Measurements from ENCODE around the gene GGT7.

DNA sequence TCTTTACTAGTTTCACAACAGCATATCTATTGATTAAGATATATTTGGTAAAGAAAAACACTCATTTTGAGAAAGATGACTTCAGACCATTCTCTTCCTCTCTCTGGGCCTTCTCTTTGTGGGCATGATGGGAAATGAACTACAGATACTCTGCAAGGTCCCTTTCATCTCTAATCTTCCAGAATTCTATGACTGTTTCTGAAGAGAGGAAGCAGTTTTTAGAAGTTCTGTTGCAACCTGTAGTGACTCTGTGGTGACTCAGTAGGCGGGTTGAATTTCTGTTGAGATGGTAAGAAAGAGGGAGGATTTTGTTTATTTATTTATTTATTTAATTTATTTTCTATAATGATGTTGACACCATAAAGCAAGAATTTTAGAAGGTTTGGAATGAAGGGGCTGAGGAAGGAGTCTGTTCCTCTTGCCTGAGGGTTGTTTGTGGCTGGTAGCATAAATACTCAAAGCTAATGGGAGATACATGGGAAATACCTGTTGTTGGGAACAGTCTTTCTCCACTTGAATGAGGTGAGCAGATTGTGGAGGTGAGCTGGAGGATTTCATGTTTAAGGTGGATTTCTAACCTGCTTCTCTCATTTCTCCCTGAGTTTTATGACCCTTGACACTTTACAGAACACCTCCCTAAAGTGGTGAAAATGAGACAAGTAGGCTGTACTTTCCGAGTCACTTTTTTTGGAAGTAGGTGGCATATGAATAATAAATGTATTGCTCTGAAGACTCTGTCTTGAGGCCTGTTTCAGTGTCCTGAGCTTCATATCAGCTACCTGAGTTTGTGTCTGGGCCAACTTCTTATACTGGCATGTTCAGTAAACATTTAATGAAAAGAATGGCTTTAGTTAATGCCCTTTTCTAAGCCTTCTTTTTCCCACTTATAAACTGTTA lies 18.8 kb upstream of the GGT7 start:
- TF ChIP-seq FOXK2 (conservative IDR thresholded peaks at IDR 0.05 in 1 of 2, IDR thresholded peaks at IDR 0.05 in 1 of 2; ENCODE audit: low read depth in 2 of 2) = no peak
- TF ChIP-seq, protein P1, sequence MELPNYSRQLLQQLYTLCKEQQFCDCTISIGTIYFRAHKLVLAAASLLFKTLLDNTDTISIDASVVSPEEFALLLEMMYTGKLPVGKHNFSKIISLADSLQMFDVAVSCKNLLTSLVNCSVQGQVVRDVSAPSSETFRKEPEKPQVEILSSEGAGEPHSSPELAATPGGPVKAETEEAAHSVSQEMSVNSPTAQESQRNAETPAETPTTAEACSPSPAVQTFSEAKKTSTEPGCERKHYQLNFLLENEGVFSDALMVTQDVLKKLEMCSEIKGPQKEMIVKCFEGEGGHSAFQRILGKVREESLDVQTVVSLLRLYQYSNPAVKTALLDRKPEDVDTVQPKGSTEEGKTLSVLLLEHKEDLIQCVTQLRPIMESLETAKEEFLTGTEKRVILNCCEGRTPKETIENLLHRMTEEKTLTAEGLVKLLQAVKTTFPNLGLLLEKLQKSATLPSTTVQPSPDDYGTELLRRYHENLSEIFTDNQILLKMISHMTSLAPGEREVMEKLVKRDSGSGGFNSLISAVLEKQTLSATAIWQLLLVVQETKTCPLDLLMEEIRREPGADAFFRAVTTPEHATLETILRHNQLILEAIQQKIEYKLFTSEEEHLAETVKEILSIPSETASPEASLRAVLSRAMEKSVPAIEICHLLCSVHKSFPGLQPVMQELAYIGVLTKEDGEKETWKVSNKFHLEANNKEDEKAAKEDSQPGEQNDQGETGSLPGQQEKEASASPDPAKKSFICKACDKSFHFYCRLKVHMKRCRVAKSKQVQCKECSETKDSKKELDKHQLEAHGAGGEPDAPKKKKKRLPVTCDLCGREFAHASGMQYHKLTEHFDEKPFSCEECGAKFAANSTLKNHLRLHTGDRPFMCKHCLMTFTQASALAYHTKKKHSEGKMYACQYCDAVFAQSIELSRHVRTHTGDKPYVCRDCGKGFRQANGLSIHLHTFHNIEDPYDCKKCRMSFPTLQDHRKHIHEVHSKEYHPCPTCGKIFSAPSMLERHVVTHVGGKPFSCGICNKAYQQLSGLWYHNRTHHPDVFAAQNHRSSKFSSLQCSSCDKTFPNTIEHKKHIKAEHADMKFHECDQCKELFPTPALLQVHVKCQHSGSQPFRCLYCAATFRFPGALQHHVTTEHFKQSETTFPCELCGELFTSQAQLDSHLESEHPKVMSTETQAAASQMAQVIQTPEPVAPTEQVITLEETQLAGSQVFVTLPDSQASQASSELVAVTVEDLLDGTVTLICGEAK (IDR thresholded peaks at IDR 0.05) = no peak
- TF ChIP-seq, protein P1 (CRISPR knock-in tag; IDR thresholded peaks at IDR 0.05) = no peak
- TF ChIP-seq, protein P2, sequence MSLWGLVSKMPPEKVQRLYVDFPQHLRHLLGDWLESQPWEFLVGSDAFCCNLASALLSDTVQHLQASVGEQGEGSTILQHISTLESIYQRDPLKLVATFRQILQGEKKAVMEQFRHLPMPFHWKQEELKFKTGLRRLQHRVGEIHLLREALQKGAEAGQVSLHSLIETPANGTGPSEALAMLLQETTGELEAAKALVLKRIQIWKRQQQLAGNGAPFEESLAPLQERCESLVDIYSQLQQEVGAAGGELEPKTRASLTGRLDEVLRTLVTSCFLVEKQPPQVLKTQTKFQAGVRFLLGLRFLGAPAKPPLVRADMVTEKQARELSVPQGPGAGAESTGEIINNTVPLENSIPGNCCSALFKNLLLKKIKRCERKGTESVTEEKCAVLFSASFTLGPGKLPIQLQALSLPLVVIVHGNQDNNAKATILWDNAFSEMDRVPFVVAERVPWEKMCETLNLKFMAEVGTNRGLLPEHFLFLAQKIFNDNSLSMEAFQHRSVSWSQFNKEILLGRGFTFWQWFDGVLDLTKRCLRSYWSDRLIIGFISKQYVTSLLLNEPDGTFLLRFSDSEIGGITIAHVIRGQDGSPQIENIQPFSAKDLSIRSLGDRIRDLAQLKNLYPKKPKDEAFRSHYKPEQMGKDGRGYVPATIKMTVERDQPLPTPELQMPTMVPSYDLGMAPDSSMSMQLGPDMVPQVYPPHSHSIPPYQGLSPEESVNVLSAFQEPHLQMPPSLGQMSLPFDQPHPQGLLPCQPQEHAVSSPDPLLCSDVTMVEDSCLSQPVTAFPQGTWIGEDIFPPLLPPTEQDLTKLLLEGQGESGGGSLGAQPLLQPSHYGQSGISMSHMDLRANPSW (CRISPR knock-in tag; IDR thresholded peaks at IDR 0.05) = no peak
- no peak for TF ChIP-seq MAFK (IDR thresholded peaks at IDR 0.05; ENCODE audit: low read length)
